ENCODE data around the gene XPOT. TPM values are rescaled to one million over a fixed set of nuclear protein-coding genes. Genes with fewer than 3 reads are reported as not detected.

XPOT gene
- total RNA-seq, 1 donor from 2014 or later: 46.5 TPM

- TF ChIP-seq, protein P1, sequence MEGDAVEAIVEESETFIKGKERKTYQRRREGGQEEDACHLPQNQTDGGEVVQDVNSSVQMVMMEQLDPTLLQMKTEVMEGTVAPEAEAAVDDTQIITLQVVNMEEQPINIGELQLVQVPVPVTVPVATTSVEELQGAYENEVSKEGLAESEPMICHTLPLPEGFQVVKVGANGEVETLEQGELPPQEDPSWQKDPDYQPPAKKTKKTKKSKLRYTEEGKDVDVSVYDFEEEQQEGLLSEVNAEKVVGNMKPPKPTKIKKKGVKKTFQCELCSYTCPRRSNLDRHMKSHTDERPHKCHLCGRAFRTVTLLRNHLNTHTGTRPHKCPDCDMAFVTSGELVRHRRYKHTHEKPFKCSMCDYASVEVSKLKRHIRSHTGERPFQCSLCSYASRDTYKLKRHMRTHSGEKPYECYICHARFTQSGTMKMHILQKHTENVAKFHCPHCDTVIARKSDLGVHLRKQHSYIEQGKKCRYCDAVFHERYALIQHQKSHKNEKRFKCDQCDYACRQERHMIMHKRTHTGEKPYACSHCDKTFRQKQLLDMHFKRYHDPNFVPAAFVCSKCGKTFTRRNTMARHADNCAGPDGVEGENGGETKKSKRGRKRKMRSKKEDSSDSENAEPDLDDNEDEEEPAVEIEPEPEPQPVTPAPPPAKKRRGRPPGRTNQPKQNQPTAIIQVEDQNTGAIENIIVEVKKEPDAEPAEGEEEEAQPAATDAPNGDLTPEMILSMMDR (IDR thresholded peaks at IDR 0.05; ENCODE audit: unreplicated experiment): no peak
- Mint-ChIP-seq H3K9me3 (ENCODE audit: unreplicated experiment) (no peaks in the 10 kb centered on the region), H3K36me3 (ENCODE audit: low read depth, unreplicated experiment) (peaks cover 9% of the 10 kb centered on the region), H3K4me3 (ENCODE audit: unreplicated experiment) (no peak overlapping the region), H3K27me3 (ENCODE audit: unreplicated experiment) (no peaks in the 10 kb centered on the region), H3K27ac (ENCODE audit: unreplicated experiment) (no peak overlapping the region), H3K4me1 (ENCODE audit: unreplicated experiment) (no peaks in the 10 kb centered on the region)
- no peak for DNase-seq (ENCODE audit: low spot score)
Observed at GRCh38 chr12:64497484-64497883, 93.3 kb downstream of the XPOT start.

GRCh38 chr12:64497903-64498302 is 93.7 kb downstream of the XPOT start:
- DNase-seq (ENCODE audit: low spot score): no peak
- no peaks in the 10 kb centered on the region for H3K27me3 Mint-ChIP-seq (ENCODE audit: unreplicated experiment)
- no peaks in the 10 kb centered on the region for H3K4me1 Mint-ChIP-seq (ENCODE audit: unreplicated experiment)
- H3K36me3 Mint-ChIP-seq (ENCODE audit: low read depth, unreplicated experiment): peaks cover 9% of the 10 kb centered on the region
- H3K9me3 Mint-ChIP-seq (ENCODE audit: unreplicated experiment): no peaks in the 10 kb centered on the region
- H3K27ac Mint-ChIP-seq (ENCODE audit: unreplicated experiment): no peak overlapping the region
- TF ChIP-seq, protein P1 (IDR thresholded peaks at IDR 0.05; ENCODE audit: unreplicated experiment): no peak
- no peak overlapping the region for H3K4me3 Mint-ChIP-seq (ENCODE audit: unreplicated experiment)

- Mint-ChIP-seq H3K36me3 (ENCODE audit: low read depth, unreplicated experiment) (peaks cover 9% of the 10 kb centered on the region), H3K4me3 (ENCODE audit: unreplicated experiment) (no peak overlapping the region), H3K4me1 (ENCODE audit: unreplicated experiment) (no peaks in the 10 kb centered on the region), H3K27me3 (ENCODE audit: unreplicated experiment) (no peaks in the 10 kb centered on the region), H3K27ac (ENCODE audit: unreplicated experiment) (no peak overlapping the region), H3K9me3 (ENCODE audit: unreplicated experiment) (no peaks in the 10 kb centered on the region)
- no peak for DNase-seq (ENCODE audit: low spot score)
- TF ChIP-seq, protein P1 (IDR thresholded peaks at IDR 0.05; ENCODE audit: unreplicated experiment): no peak
Observed at GRCh38 chr12:64500394-64500793, 96.2 kb downstream of the XPOT start.

Other genes with a start within 250 kb of the XPOT start
- 2.5 TPM for gene KICS2, start 182.1 kb upstream of the XPOT start, total RNA-seq (ENCODE audit: unreplicated experiment)
- gene C12orf56, start 13.6 kb upstream of the XPOT start, total RNA-seq (ENCODE audit: unreplicated experiment): 0.62 TPM
- 20.6 TPM for gene TBK1, start 47.7 kb downstream of the XPOT start, total RNA-seq (ENCODE audit: unreplicated experiment)
- gene RASSF3, start 206.1 kb downstream of the XPOT start, total RNA-seq (ENCODE audit: unreplicated experiment): 43.5 TPM

All from endothelial cell (in vitro differentiated cells).